Kidney epithelial cell (primary cell): ENCODE measurements around the gene PRPS1. TPM values are rescaled to one million over a fixed set of nuclear protein-coding genes. Genes with fewer than 3 reads are reported as not detected.

Source experiments
- DNase-seq: peaks from one replicate; pipeline ENCODE4 v3.0.0-alpha.2; 2010; ENCODE audit warnings: low read depth
- H3K27me3 ChIP-seq: 2 replicates; pipeline ENCODE4 v1.6.0; 2011; ENCODE audit warnings: low read length; ENCODE audit not compliant: control insufficient read depth, insufficient read depth
- H3K36me3 ChIP-seq: 2 replicates; pipeline ENCODE4 v1.5.1; 2011; ENCODE audit warnings: low read length; ENCODE audit not compliant: control insufficient read depth, insufficient read depth
- H3K4me3 ChIP-seq: 2 replicates; pipeline ENCODE4 v1.5.1; 2011; ENCODE audit warnings: low read depth, mild to moderate bottlenecking, control low read depth, low read length
- total RNA-seq: library from RNA; depleted of rRNA; stranded (reverse); fragments of >200 nt; gene quantifications from 2 replicates; pipeline ENCODE4 v1.2.3, GENCODE V29; 2015
- TF ChIP-seq, protein P1 (sequence below): IDR thresholded peaks from 2 replicates; pipeline ENCODE4 v1.5.1; 2011; ENCODE audit warnings: mild to moderate bottlenecking, moderate library complexity, low read length, control low read depth, inconsistent platforms; ENCODE audit not compliant: insufficient read depth, poor library complexity, severe bottlenecking

PRPS1 gene
- total RNA-seq, 1 donor from 2014 or later = 22.4 TPM

DNA sequence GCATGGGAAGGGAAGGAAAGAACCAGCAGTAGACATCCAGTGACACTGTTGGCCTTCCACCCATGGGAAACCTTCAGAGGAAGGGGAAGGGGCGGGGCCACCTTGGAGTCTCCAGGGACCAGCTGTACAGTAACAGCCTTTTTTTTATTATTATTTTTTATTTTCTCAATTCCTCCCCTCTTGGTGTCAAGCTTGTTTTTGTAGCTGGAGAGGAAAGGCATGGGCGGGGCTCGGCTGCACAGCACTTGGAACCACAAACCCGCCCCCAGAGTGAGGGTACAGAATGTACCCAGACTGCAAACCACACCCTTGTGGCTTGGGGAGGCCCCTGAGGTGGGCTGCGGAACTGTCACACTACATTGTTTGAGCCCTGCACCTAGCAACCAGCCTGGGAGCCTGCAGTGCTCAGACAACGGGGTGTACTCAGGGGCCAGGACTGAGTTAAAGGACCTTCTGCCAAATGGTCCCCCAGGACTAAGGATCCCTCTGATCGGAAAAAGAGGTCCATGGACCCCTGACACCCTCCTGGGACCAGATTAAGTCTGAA is 45.7 kb downstream of the PRPS1 start:
- DNase-seq = no peak
- Histone ChIP-seq H3K27me3 (no peaks in the 10 kb centered on the region), H3K36me3 (no peaks in the 10 kb centered on the region), H3K4me3 (no peak overlapping the region)
- TF ChIP-seq, protein P1, sequence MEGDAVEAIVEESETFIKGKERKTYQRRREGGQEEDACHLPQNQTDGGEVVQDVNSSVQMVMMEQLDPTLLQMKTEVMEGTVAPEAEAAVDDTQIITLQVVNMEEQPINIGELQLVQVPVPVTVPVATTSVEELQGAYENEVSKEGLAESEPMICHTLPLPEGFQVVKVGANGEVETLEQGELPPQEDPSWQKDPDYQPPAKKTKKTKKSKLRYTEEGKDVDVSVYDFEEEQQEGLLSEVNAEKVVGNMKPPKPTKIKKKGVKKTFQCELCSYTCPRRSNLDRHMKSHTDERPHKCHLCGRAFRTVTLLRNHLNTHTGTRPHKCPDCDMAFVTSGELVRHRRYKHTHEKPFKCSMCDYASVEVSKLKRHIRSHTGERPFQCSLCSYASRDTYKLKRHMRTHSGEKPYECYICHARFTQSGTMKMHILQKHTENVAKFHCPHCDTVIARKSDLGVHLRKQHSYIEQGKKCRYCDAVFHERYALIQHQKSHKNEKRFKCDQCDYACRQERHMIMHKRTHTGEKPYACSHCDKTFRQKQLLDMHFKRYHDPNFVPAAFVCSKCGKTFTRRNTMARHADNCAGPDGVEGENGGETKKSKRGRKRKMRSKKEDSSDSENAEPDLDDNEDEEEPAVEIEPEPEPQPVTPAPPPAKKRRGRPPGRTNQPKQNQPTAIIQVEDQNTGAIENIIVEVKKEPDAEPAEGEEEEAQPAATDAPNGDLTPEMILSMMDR = no peak

GRCh38 chrX:107674480-107675364 is 46.4 kb downstream of the PRPS1 start:
- Histone ChIP-seq H3K27me3 (no peaks in the 10 kb centered on the region), H3K36me3 (no peaks in the 10 kb centered on the region), H3K4me3 (no peak overlapping the region)
- no peak for DNase-seq
- TF ChIP-seq, protein P1 = no peak

DNA sequence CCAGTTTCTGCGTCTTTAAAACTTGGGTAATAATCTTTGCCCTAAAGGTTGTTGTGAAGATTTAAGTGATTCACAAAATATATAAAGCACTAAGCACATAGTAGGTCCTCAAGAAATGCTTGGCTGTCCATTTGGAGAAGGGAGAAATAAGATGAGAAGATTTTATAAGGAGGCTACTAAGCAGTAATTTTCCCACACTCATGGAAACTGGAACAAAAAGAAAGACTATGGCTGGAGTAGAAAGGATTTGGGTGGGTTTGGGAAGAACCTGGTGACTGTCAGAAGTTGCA is 47.0 kb downstream of the PRPS1 start:
- Histone ChIP-seq H3K4me3 (peak overlapping the region; percentile 50), H3K36me3 (no peaks in the 10 kb centered on the region), H3K27me3 (no peaks in the 10 kb centered on the region)
- TF ChIP-seq, protein P1 = no peak
- no peak for DNase-seq

GRCh38 chrX:107675823-107676555 is 47.7 kb downstream of the PRPS1 start:
- Histone ChIP-seq H3K36me3 (no peaks in the 10 kb centered on the region), H3K27me3 (no peaks in the 10 kb centered on the region), H3K4me3 (peak overlapping the region; percentile 50)
- no peak for DNase-seq
- TF ChIP-seq, protein P1 = no peak

GRCh38 chrX:107676559-107677378 is 48.5 kb downstream of the PRPS1 start:
- TF ChIP-seq, protein P1 = no peak
- H3K27me3 ChIP-seq = no peaks in the 10 kb centered on the region
- H3K4me3 ChIP-seq = peak overlapping the region; percentile 50
- H3K36me3 ChIP-seq = no peaks in the 10 kb centered on the region
- no peak for DNase-seq
